ENCODE data around the gene CRHR1.

CRHR1 gene

GRCh38 chr17:45788057-45788456 lies 3.9 kb downstream of the CRHR1 start:
- no peak for DNase-seq (ENCODE audit: low read depth in 2 of 2, low spot score in 1 of 2)

GRCh38 chr17:45789874-45790273 lies 5.8 kb downstream of the CRHR1 start:
- no peak for DNase-seq (ENCODE audit: low read depth in 2 of 2, low spot score in 1 of 2)

- no peak for DNase-seq (ENCODE audit: low read depth in 2 of 2, low spot score in 1 of 2)
These were observed 6.3 kb downstream of the CRHR1 start for GRCh38 chr17:45790296-45790922.

GRCh38 chr17:45791041-45791582 lies 7.0 kb downstream of the CRHR1 start:
- no peak for DNase-seq (ENCODE audit: low read depth in 2 of 2, low spot score in 1 of 2)

- no peak for DNase-seq (ENCODE audit: low read depth in 2 of 2, low spot score in 1 of 2)
These were observed 7.8 kb downstream of the CRHR1 start for GRCh38 chr17:45791935-45792334.

- no peak for DNase-seq (ENCODE audit: low read depth in 2 of 2, low spot score in 1 of 2)
These were observed 8.3 kb downstream of the CRHR1 start for GRCh38 chr17:45792437-45792836.

GRCh38 chr17:45792995-45793755 lies 9.1 kb downstream of the CRHR1 start:
- no peak for DNase-seq (ENCODE audit: low read depth in 2 of 2, low spot score in 1 of 2)

- DNase-seq (ENCODE audit: low read depth in 2 of 2, low spot score in 1 of 2) = no peak
These were observed 9.9 kb downstream of the CRHR1 start for GRCh38 chr17:45793999-45794540.

- DNase-seq (ENCODE audit: low read depth in 2 of 2, low spot score in 1 of 2) = no peak
These were observed 10.7 kb downstream of the CRHR1 start for GRCh38 chr17:45794840-45795239.

- DNase-seq (ENCODE audit: low read depth in 2 of 2, low spot score in 1 of 2) = no peak
These were observed 16.7 kb downstream of the CRHR1 start for GRCh38 chr17:45800816-45801215.

GRCh38 chr17:45801421-45801820 lies 17.3 kb downstream of the CRHR1 start:
- DNase-seq (ENCODE audit: low read depth in 2 of 2, low spot score in 1 of 2) = no peak

GRCh38 chr17:45808845-45809244 lies 24.7 kb downstream of the CRHR1 start:
- DNase-seq (ENCODE audit: low read depth in 2 of 2, low spot score in 1 of 2) = no peak

GRCh38 chr17:45809499-45809898 lies 25.4 kb downstream of the CRHR1 start:
- no peak for DNase-seq (ENCODE audit: low read depth in 2 of 2, low spot score in 1 of 2)

- DNase-seq (ENCODE audit: low read depth in 2 of 2, low spot score in 1 of 2) = no peak
These were observed 28.0 kb downstream of the CRHR1 start for GRCh38 chr17:45812102-45812501.

- DNase-seq (ENCODE audit: low read depth in 2 of 2, low spot score in 1 of 2) = no peak
These were observed 29.1 kb downstream of the CRHR1 start for GRCh38 chr17:45813048-45813725.

GRCh38 chr17:45814622-45815606 lies 30.8 kb downstream of the CRHR1 start:
- DNase-seq (ENCODE audit: low read depth in 2 of 2, low spot score in 1 of 2) = no peak

- no peak for DNase-seq (ENCODE audit: low read depth in 2 of 2, low spot score in 1 of 2)
These were observed 31.6 kb downstream of the CRHR1 start for GRCh38 chr17:45815752-45816151.

- no peak for DNase-seq (ENCODE audit: low read depth in 2 of 2, low spot score in 1 of 2)
These were observed 33.9 kb downstream of the CRHR1 start for GRCh38 chr17:45818041-45818440.

- DNase-seq (ENCODE audit: low read depth in 2 of 2, low spot score in 1 of 2) = no peak
These were observed 34.6 kb downstream of the CRHR1 start for GRCh38 chr17:45818699-45819098.

GRCh38 chr17:45819632-45820031 lies 35.5 kb downstream of the CRHR1 start:
- no peak for DNase-seq (ENCODE audit: low read depth in 2 of 2, low spot score in 1 of 2)

Measured in stimulated activated CD8-positive, alpha-beta memory T cell treated with anti-CD3 and anti-CD28 coated beads, Interleukin-4, amount 100 ng/mL, for 1 hour (primary cell).